Left renal cortex interstitium (tissue), 4 donors: ENCODE data around the gene IQSEC1. TPM values are rescaled to one million over a fixed set of nuclear protein-coding genes. Genes with fewer than 3 reads are reported as not detected.
A peak's percentile ranks its signal among the peaks of the same experiment; 100 is the strongest.

Experiments
- DNase-seq, 4 donors: peaks; one replicate each; pipeline ENCODE4 v3.0.0-alpha.2; 2013; ENCODE audit warnings: low read depth in 4 of 4, low spot score in 2 of 4, missing footprints in 1 of 4
- polyA plus RNA-seq, 4 donors: library from polyadenylated mRNA; unstranded; fragments of 120-200 nt; gene quantifications; one replicate each; pipeline ENCODE4 v1.2.1, GENCODE V29; 2013; ENCODE audit not compliant: insufficient read length in 4 of 4

Gene IQSEC1
- polyA plus RNA-seq, 4 donors: 27.0 to 42.2 (median 33.0) TPM

GRCh38 chr3:12922306-12922705 is 150.9 kb downstream of the IQSEC1 start:
- DNase-seq: no peak

GRCh38 chr3:12921736-12922135 is 151.5 kb downstream of the IQSEC1 start:
- no peak for DNase-seq

GRCh38 chr3:12920967-12921366 is 152.3 kb downstream of the IQSEC1 start:
- no peak for DNase-seq

- no peak for DNase-seq
Observed at GRCh38 chr3:12919205-12919604, 154.0 kb downstream of the IQSEC1 start.

- DNase-seq: no peak
Observed at GRCh38 chr3:12918231-12918630, 155.0 kb downstream of the IQSEC1 start.

GRCh38 chr3:12916159-12916558 is 157.1 kb downstream of the IQSEC1 start:
- no peak for DNase-seq

GRCh38 chr3:12914088-12914487 is 159.1 kb downstream of the IQSEC1 start:
- DNase-seq: no peak

GRCh38 chr3:12911881-12912415 is 161.3 kb downstream of the IQSEC1 start:
- DNase-seq: no peak

GRCh38 chr3:12910356-12911099 is 162.7 kb downstream of the IQSEC1 start:
- DNase-seq: no peak

GRCh38 chr3:12909710-12910109 is 163.5 kb downstream of the IQSEC1 start:
- no peak for DNase-seq

- no peak for DNase-seq
Observed at GRCh38 chr3:12908859-12909258, 164.4 kb downstream of the IQSEC1 start.

- no peak for DNase-seq
Observed at GRCh38 chr3:12908136-12908730, 165.0 kb downstream of the IQSEC1 start.

GRCh38 chr3:12907729-12908128 is 165.5 kb downstream of the IQSEC1 start:
- DNase-seq: no peak

- no peak for DNase-seq
Observed at GRCh38 chr3:12907296-12907695, 165.9 kb downstream of the IQSEC1 start.

GRCh38 chr3:12906916-12907290 is 166.3 kb downstream of the IQSEC1 start:
- no peak for DNase-seq

- no peak for DNase-seq
Observed at GRCh38 chr3:12906141-12906915, 166.9 kb downstream of the IQSEC1 start.

- DNase-seq: peak in 2 of 4 donors; percentile 35 to 40
Observed at GRCh38 chr3:12905316-12906071, 167.7 kb downstream of the IQSEC1 start.

- no peak for DNase-seq
Observed at GRCh38 chr3:12904951-12905315, 168.3 kb downstream of the IQSEC1 start.

GRCh38 chr3:12903881-12904280 is 169.3 kb downstream of the IQSEC1 start:
- no peak for DNase-seq

- DNase-seq: no peak
Observed at GRCh38 chr3:12903000-12903800, 170.0 kb downstream of the IQSEC1 start.
